Measurements from ENCODE around the gene CSF2RB. TPM values are rescaled to one million over a fixed set of nuclear protein-coding genes. Genes with fewer than 3 reads are reported as not detected.

CSF2RB gene
- total RNA-seq, 2 donors from 2014 or later, result not detected

DNA sequence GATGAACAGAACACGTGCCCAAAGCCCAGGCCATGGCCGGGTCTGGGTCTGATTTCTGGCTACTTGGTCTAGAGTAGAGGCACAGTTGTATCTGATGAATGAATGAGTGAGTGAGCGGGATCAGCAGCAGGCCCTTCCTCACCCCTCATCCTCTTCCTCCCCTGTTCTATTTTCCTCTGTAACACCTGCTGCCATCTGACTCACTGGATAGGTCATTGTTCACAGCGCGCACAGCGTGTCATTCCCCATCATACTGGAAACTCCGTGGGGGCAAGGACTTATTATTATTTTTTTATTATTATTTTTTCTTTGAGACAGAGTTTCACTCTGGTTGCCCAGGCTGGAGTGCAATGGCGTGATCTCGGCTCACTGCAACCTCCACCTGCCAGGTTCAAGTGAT is 38.7 kb upstream of the CSF2RB start:
- H3K9ac ChIP-seq (ENCODE audit: extremely low read depth, low read length, poor library complexity, severe bottlenecking), result no peak overlapping the region
- Mint-ChIP-seq H3K4me1 (peaks cover 4% of the 10 kb centered on the region), H3K4me3 (no peak overlapping the region), H3K36me3 (ENCODE audit: low read depth) (no peaks in the 10 kb centered on the region), H3K9me3 (no peaks in the 10 kb centered on the region), H3K27ac (no peak overlapping the region), H3K27me3 (ENCODE audit: insufficient read depth) (peaks cover 12% of the 10 kb centered on the region)
- no peak for DNase-seq
- peaks cover 5% of the 10 kb centered on the region for H3K27me3 ChIP-seq (ENCODE audit: control insufficient read depth, insufficient read depth, low read length, poor library complexity, severe bottlenecking)
- no peak overlapping the region for H3K4me3 ChIP-seq (ENCODE audit: low read length)
- no peak overlapping the region for H3K27ac ChIP-seq (ENCODE audit: low read depth, low read length)
- TF ChIP-seq, protein P1, sequence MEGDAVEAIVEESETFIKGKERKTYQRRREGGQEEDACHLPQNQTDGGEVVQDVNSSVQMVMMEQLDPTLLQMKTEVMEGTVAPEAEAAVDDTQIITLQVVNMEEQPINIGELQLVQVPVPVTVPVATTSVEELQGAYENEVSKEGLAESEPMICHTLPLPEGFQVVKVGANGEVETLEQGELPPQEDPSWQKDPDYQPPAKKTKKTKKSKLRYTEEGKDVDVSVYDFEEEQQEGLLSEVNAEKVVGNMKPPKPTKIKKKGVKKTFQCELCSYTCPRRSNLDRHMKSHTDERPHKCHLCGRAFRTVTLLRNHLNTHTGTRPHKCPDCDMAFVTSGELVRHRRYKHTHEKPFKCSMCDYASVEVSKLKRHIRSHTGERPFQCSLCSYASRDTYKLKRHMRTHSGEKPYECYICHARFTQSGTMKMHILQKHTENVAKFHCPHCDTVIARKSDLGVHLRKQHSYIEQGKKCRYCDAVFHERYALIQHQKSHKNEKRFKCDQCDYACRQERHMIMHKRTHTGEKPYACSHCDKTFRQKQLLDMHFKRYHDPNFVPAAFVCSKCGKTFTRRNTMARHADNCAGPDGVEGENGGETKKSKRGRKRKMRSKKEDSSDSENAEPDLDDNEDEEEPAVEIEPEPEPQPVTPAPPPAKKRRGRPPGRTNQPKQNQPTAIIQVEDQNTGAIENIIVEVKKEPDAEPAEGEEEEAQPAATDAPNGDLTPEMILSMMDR (conservative IDR thresholded peaks at IDR 0.05), result no peak
- WGBS, 2 experiments (ENCODE audit: insufficient coverage in 1 of 2, insufficient read length in 1 of 2), result 86 to 95% methylated on average over 1 to 7 of the region's 9 CpGs
- H3K4me1 ChIP-seq (ENCODE audit: control insufficient read depth, insufficient read depth, low read length), result no peaks in the 10 kb centered on the region
- no peaks in the 10 kb centered on the region for H3K36me3 ChIP-seq (ENCODE audit: control insufficient read depth, insufficient read depth, low read length)
- no peaks in the 10 kb centered on the region for H3K9me3 ChIP-seq (ENCODE audit: control insufficient read depth, low read length)

DNA sequence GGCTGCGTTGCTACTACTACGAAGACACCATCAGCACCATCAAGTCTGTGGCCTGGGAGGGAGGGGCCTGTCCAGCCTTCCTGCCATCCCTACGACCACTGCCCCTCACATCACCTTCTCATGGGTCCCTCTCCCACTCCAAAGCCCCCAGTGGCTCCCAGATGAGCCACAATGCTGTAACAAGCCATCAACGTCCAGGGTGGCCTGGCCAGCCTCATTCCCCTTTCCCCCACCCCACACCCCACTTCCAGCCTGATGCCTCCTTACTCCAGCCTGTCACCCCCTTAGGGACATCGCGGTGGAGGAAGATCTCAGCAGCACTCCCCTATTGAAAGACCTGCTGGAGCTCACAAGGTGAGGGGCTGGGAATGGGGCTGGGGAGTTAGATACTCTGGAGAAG is 37.7 kb upstream of the CSF2RB start:
- no peaks in the 10 kb centered on the region for H3K36me3 ChIP-seq (ENCODE audit: control insufficient read depth, insufficient read depth, low read length)
- 80 to 81% methylated on average over 2 to 6 of the region's 6 CpGs for WGBS, 2 experiments (ENCODE audit: insufficient coverage in 1 of 2, insufficient read length in 1 of 2)
- no peak overlapping the region for H3K9ac ChIP-seq (ENCODE audit: extremely low read depth, low read length, poor library complexity, severe bottlenecking)
- no peak for DNase-seq
- H3K27ac ChIP-seq (ENCODE audit: low read depth, low read length), result no peak overlapping the region
- TF ChIP-seq, protein P1 (conservative IDR thresholded peaks at IDR 0.05), result no peak
- Mint-ChIP-seq H3K4me1 (peaks cover 4% of the 10 kb centered on the region), H3K27me3 (ENCODE audit: insufficient read depth) (peaks cover 9% of the 10 kb centered on the region), H3K36me3 (ENCODE audit: low read depth) (no peaks in the 10 kb centered on the region), H3K4me3 (no peak overlapping the region), H3K27ac (no peak overlapping the region), H3K9me3 (peaks cover 3% of the 10 kb centered on the region)
- H3K4me3 ChIP-seq (ENCODE audit: low read length), result no peak overlapping the region
- H3K27me3 ChIP-seq (ENCODE audit: control insufficient read depth, insufficient read depth, low read length, poor library complexity, severe bottlenecking), result peaks cover 4% of the 10 kb centered on the region
- peaks cover 2% of the 10 kb centered on the region for H3K9me3 ChIP-seq (ENCODE audit: control insufficient read depth, low read length)
- H3K4me1 ChIP-seq (ENCODE audit: control insufficient read depth, insufficient read depth, low read length), result no peaks in the 10 kb centered on the region

DNA sequence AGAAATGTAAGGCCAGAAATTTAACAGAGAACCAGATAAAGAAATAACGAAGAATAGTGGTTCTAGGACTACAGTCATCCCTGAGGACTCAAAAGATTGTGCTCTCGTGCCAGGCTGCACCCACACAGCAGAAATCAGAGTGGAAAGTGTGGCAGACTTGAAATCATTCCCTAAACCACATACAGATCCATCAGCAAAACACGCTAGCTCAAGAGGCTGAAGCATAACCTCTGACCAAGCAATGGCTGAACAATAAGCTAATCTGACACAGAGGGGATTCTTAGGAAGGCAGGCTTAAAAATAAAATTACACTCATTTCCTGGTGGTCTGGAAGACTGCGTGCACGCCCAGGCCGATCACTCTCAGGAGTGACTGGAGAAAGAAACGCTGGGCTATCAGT is 33.7 kb upstream of the CSF2RB start:
- H3K4me1 Mint-ChIP-seq, result peaks cover 7% of the 10 kb centered on the region
- H3K27me3 ChIP-seq (ENCODE audit: control insufficient read depth, insufficient read depth, low read length, poor library complexity, severe bottlenecking), result no peaks in the 10 kb centered on the region
- no peaks in the 10 kb centered on the region for H3K4me1 ChIP-seq (ENCODE audit: control insufficient read depth, insufficient read depth, low read length)
- no peak overlapping the region for H3K4me3 Mint-ChIP-seq
- TF ChIP-seq, protein P1 (conservative IDR thresholded peaks at IDR 0.05), result no peak
- H3K9me3 Mint-ChIP-seq, result peaks cover 13% of the 10 kb centered on the region
- DNase-seq, result no peak
- no peaks in the 10 kb centered on the region for H3K36me3 ChIP-seq (ENCODE audit: control insufficient read depth, insufficient read depth, low read length)
- H3K9ac ChIP-seq (ENCODE audit: extremely low read depth, low read length, poor library complexity, severe bottlenecking), result no peak overlapping the region
- 96 to 100% methylated on average over 1 to 7 of the region's 7 CpGs for WGBS, 2 experiments (ENCODE audit: insufficient coverage in 1 of 2, insufficient read length in 1 of 2)
- H3K27ac Mint-ChIP-seq, result no peak overlapping the region
- no peak overlapping the region for H3K4me3 ChIP-seq (ENCODE audit: low read length)
- no peak overlapping the region for H3K27ac ChIP-seq (ENCODE audit: low read depth, low read length)
- H3K36me3 Mint-ChIP-seq (ENCODE audit: low read depth), result no peaks in the 10 kb centered on the region
- H3K9me3 ChIP-seq (ENCODE audit: control insufficient read depth, low read length), result peaks cover 15% of the 10 kb centered on the region
- H3K27me3 Mint-ChIP-seq (ENCODE audit: insufficient read depth), result peaks cover 4% of the 10 kb centered on the region
